GM18499 (cell line): ENCODE results near the gene PLD5.
"Not testable (repeated sequence)": the region's sequence is repeated elsewhere in the genome, so short reads cannot be mapped to it uniquely, and the experiment has no call there.

ENCODE experiments used
- ATAC-seq: cut with Tn5 transposase; IDR thresholded peaks from one replicate; pipeline ENCODE4 v1.9.1; 2021; ENCODE audit warnings: moderate number of reproducible peaks; ENCODE audit not compliant: insufficient read depth, unreplicated experiment

The PLD5 gene

DNA sequence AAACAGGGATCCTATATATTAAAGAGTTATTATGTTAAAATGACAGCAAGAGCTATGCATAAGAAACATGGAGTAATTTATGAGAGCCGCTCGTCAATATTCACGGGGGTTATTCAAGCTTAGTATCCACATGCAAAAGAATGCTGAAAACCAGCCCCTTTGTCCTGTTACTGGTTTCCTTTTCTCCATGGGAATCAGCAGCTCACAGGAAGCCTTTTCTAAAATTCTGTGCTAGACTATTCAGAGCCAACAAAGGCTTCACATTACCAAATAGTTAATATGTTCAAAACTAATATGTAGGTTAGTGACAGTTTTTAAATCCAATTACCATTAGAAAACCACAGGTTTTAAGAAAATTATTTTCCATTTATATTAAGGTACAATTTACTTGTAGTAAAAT, 300.0 kb downstream of the PLD5 start:
- no peak for ATAC-seq

DNA sequence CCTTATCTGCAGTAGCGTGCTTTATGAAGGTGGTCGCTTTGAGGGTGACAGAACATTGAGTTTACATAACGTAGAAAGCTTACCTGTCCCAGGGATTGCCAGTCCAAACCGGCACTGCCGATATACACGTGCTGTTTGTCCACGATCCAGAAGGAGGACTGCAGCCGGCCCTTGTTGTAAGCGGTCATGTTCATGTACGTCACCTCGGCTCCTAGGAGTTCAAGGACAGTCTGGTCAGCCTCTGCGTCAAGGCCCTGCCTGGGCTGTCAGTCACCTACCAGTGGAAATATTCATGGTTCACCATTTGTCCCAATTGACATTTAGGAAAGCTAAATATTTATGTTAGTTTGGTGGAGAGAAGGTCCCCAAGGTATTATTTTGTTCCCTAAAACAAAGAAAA, 304.6 kb downstream of the PLD5 start:
- no peak for ATAC-seq

DNA sequence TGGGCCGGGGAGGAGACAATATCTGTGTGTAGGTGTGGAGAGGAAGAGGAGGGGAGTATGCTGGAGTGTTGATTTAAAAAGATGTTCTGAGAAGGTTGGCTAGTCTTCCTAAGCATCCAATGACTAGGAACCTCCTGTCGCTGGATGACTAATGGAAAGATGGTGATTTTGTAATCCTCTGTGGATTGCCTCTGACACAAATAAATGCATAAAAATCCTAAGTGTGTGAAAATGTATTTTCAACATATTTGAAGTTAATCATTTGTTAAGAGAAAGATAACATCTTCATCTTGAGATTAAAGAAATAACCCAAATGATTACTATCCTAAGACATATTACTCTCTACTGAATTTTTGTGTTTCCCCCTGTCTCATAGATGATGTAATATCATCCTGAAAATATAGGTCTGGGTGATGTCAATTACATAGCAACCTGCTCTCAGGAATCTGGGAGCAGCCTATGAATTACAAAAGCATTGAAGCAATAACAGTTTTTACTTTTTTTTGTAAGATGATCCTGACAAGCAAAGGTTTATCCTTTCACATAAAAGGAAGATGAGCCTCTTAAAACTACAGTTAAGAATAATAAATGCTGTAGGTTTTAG, 305.1 kb downstream of the PLD5 start:
- no peak for ATAC-seq

DNA sequence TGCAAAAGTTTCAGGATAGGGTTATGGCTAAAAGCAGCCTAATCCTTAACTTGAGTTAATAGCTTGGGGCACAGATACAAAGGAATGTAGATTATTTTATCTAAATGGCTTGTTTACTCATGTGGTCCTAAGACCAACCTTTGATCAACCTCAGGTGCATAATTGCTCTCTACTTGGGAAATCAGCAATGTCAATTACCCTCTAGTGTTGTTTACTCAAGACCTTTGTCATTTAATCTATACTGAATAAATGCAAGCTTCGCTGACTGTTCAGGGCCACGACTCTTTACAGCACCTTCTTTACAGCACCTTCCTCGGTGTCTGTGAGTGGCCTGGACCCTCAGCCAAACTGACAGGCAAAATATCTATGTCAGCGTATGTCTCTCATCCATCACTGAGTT, 308.1 kb downstream of the PLD5 start:
- no peak for ATAC-seq

DNA sequence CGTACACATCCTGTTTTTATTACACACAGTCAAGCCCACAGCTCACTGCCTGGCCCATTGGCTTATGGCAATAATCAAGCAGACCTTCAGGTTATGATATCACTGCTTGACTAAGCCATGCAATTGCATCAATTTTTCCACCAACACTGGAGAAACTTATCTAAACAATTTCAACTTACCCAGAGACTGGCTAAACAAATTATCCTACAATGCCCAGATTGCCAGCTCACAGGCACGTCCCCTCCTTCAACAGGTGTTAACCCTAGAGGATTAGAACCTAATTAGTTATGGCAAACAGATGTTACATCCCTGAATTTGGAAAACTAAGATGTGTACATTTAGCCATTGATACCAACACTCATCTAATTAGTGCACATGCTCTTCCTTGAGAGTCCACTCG, 310.0 kb downstream of the PLD5 start:
- ATAC-seq, result not testable (repeated sequence)

DNA sequence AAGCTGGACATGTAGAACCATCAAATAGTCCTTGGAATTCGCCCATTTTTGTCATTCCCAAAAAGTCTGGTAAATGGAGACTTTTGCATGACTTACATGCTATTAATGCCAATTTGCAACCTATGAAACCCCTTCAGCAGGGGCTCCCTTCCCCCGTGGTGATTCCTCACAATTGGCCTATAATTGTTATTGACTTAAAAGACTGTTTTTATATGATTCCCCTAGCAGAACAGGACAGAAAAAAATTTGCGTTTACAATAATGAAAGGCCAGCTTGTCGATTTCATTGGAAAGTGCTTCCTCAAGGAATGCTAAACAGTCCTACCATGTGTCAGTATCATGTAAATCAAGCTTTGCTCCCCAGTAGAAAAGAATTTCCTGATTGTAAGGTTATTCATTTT, 311.5 kb downstream of the PLD5 start:
- ATAC-seq, result not testable (repeated sequence)

DNA sequence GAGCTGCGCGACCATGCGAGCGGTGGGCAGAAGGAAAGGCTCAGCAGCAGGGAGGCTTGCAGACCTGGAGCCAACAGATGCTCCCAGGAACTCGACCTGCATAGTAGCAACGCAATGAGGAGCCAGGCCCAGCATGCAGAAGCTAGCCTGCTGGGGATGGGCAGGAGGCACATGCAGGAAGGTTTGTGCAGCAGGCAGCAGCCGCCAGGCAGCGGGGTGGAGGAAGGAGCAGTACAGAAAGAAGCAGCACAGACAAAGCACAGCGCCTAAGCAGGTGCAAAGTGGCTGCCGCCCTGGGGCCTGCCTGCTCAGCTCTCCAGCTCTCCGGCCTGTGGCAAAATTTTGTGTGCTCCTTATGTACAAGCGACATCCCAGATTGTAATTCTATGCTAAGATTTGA, 312.1 kb downstream of the PLD5 start:
- no peak for ATAC-seq

DNA sequence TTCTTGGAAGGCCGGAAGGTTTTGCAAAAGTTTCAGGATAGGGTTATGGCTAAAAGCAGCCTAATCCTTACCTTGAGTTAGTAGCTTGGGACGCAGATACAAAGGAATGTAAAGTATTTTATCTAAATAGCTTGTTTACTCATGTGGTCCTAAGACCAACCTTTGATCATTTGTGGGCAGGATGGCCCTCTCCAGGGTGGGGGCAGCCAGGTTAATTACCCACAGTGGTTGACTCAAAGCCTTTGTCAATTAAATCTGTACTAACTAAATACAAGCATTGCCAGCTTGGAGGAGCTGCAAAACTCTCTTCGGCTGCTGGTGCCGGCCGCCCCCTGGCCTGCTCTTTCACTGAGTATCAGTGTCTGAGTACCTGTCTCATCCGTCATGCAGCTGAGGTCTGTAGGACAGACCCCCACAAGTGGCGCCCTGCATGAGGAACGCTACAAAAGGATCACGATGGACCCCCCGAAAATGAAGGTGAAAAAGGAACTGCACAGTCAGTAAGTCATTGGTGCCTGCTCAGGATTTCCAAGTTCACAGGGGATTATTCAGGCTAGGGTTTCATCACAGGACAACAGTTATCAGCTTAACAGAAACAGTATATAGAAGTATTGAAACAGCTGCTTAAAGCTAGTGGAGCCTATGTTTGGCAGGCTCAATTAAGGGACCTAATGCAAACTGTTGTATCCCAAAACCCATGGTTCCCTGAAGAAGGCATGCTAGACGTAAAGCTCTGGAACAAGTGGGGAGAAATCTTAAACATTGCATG, 313.1 kb downstream of the PLD5 start:
- ATAC-seq, result no peak

DNA sequence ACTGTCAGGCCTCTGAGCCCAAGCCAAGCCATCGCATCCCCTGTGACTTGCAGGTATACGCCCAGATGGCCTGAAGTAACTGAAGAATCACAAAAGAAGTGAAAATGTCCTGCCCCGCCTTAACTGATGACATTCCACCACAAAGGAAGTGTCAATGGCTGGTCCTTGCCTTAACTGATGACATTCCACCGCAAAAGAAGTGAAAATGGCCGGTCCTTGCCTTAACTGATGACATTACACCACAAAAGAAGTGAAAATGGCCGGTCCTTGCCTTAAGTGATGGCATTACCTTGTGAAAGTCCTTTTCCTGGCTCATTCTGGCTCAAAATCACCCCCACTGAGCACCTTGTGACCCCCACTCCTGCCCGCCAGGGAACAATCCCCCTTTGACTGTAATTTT, 314.2 kb downstream of the PLD5 start:
- ATAC-seq, result not testable (repeated sequence)

DNA sequence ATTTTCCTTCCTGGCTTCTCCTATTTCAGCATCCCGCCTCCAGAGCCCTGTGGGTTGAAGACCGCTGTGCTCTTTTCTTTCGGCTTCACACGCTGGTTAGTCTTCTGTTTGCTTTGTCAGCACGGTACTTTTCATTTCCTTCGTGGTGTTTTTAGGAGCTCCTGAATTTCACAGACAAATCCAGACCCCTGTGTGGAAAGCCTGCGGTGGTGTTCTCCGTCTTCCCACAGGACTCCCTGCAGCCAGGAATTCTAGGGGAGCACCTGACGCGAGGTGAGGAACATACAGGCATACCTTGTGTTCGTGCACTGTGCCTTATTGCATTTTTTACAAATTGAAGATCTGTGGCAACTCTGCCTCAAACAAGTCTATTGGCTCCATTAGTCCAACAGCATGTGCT, 315.4 kb downstream of the PLD5 start:
- ATAC-seq, result no peak

DNA sequence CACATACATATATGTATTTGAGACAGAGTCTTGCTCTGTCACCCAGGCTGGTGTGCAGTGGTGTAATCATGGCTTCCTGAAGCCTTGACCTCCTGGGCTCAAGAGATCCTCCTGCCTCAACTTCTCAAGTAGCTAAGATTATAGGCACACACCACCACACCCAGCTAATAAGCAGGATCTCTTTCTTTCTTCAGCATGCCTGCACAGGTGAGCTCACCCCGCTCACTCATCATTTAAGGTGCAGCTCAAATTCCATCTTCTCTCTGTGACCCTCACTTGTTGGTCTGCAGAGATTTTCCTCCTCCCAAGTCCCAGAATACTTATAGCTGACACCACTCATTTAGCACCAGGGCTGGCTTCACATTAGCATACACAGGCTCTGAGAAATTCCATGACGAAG, 316.5 kb downstream of the PLD5 start:
- no peak for ATAC-seq

DNA sequence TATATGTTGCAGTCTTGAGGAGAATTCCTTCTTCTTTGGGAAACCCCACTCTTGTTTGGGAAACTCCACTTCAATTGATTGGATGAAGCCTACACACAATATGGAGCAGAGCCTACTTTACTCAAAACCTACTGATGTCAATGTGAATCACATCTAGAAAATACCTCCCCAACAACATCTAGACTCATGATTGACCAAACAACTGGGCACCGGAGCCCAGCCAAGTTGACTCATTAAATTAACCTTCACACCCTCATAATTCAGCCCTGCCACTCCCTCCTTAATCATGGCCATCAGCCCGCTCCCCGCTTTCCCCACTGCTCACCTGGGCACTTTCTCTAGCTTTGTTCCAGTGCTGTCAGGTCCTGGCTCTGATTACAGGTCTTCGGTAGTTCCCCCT, 317.5 kb downstream of the PLD5 start:
- no peak for ATAC-seq

DNA sequence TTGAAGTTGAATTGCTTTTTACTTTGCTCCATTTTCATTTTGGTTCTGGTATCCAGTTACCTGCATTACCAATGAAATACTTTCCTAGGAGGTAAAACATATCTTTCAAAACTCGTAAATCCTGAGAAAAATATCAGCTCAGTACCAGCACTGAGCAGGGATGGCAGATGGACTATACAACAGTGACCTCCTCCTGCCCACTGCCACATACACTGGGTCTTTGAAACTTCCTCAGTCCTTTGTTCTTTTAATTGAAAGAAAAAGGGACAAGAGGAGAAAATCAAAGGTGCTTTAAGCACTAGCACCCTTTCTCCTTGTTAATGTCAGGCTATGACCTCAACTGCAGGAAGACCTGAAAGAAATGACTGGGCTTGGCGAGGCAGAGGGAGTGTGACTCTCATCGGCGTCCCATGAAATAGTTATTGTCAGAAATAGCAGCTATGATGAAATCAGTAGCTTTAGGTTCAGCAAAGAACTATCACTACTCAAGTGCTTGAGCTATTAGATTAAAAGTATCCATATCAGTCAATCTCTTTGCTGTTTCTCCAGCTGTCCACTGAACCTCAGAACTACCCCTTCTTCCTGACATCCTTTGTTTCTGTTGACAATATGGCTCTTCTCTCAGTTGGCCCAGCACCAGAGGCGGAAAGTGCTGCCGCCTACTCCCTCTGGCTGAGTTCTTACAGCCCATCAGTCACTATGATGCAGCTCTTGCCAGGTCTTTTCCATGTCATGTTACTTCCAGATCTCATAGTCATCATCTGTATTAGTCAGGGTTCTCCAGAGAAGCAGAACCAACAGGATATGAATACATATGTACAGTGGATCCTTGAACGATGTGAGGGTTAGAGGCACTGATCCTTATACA, 318.6 kb downstream of the PLD5 start:
- no peak for ATAC-seq

DNA sequence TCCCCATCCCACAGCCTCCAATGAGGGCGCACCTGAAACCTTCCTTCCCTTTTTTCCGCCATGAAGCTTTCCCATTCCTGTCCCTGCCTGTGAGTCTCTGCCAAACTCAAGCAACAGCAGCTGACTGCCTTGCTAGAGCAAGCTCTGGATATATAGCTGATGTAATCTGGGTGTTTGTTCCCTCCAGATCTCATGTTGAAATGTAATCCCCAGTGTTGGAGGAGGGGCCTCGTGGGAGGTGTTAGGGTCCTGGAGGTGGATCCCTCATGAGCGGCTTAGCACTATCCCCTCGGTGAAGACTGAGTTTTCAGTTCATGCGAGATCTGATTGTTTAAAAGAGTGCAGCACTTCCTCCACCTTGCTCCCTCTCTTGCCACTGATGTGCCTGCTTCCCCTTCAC, 321.2 kb downstream of the PLD5 start:
- ATAC-seq, result no peak

DNA sequence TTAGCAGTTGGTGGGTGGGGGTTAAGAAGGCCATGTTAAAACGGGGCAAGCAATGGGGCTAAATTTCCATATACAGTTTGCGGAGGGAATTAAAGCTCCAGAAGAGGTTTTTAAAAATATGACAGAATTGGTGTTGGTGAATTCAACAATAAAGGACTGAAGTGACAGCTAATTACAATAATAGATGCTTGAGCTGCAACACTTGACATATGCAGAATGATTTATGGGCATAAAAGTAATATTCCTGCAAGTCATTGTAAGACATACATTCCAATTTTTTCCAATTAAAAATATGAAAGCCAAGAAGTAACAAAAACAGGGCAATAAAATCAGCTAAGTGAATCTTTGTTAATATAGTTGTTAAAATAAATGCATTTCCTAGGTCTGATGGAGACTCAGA, 323.4 kb downstream of the PLD5 start:
- ATAC-seq, result no peak

DNA sequence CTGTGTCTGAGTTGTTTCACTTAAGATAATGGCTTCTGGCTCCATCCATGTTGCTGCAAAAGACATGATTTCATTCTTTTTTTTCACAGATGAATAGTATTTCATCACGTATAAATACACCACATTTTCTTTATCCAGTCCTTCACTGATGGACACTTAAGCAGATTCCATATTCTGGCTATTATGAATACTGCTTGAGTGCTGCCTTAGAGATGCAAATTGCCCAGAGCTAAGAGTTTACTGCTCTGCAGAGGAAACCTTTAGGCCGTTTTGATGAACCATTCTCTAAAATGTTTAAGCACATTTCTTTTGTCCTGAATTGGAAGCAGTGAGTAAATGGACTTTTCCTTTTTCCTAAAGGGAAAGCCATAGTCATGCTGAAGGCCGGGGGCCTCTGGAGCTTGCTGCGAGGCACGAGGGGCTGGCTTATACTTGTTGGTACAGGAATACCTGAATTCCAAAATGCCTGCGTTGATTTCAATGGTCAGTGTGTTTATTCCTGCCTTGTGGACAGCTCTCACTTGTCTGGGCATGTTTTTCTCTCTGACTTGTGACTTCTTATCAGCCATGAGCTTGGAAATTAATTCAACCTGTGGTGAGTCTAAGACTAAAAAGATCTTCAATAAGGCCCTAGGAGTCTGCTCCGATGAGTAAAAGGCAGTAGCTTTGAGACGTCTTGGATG, 324.6 kb downstream of the PLD5 start:
- ATAC-seq, result no peak

DNA sequence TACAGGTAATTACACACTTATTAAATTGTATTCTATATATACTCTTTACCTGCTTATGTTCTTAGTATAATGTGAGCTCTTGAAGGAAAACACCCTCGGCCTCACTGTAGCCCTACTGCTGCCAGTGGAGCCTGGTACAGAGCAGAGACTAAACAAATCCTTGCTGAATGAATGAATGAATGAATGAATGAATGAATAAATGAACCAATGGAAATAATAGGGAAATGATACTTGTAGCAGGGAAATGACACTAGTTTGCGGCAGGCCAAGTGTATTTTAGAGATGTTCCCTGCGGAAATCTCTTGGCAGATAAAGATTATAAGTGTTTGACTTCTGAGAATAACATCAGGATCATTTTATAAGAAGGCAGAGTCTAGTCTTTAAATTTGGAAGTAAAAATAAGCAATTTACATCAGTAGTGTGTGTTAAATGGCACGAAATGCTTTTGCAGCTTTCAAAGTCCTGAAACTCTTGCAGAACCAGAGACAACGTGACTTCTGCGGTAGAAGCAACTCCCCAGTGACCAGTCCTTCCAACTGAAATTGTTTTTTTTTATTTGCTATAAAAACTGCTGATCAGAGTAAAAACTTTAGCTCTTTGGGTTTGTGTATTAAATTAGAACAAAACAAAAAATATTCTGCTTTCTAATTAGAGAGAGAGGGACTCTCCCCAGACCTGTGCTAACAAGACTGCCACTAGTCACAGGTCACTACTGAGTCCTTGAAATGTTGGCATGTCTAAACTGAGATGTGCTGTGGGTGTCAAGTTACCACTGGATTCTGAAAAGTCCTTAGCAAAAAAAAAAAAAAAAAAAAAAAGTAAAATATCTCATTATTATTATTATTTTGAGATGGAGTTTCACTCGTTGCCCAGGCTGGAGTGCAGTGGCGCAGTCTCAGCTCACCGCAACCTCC, 326.3 kb downstream of the PLD5 start:
- no peak for ATAC-seq

DNA sequence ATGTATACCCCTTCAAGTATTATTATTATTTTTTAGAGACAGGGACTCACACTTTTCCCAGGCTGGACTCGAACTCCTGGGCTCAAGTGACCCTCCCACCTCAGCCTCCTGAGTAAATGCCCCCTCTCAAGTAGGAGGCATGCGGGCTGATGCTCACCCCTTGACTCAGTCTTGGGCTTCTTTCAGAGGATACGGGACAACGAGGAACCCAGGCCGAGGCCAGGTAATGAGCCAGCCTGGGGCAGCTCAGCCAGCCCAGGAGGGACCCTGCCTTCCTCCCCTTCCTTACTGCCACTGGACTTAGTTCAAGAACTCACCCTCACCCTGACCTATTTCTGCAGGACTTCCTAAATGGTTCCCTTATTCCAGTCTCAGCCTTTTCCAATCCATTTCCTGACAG, 327.6 kb downstream of the PLD5 start:
- no peak for ATAC-seq

DNA sequence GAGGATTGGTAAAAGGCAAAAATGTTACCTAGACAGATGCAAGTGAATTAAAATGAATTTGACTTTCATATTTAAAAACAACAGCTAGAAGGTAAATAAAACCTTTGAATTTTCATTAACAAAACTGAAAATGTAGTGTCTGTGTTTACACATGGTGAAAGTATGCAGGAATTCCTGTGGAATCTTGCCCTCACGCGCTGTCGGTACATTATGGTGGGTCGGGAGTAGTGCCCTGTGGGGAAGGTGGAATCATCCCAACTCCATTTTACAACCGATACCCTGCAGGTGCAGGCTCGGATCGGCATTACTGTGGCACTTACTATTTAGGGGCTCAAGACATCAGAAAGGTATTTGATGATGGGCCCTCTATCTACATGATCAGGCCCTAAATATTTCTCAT, 328.4 kb downstream of the PLD5 start:
- no peak for ATAC-seq

DNA sequence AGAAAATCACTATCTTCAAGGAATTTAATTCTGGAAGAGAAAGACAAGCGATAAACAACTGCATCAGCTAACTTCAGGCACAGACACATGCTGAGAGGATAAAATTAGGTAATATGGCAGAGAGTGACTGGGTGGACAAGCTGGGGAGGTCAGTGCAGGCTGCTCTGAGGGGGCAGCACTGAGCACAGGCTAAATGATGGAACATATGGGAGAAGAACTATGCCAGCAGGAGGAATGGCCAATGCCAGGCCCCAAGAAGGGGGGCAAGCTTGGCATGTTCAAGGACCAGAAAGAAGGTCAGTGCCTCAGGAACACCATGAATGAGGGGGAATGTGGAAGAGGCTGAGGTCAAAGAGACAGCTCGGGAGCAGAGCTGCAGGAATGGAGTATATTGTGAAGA, 334.9 kb downstream of the PLD5 start:
- no peak for ATAC-seq
